H1 (cell line): ENCODE results near the gene GPR39. TPM values are rescaled to one million over a fixed set of nuclear protein-coding genes. Genes with fewer than 3 reads are reported as not detected.

ENCODE experiments used
- CTCF ChIA-PET: fragments of 300-600 bp; sonication (Branson Sonifier 250); formaldehyde crosslinking; loops from one replicate; lab custom pipeline; 2021; ENCODE audit not compliant: partially characterized antibody; lab: Charles Lee
- POLR2A ChIA-PET: fragments of 300-600 bp; sonication (Branson Sonifier 250); formaldehyde crosslinking; loops from one replicate; lab custom pipeline; 2021; ENCODE audit warnings: inconsistent platforms; ENCODE audit not compliant: partially characterized antibody; lab: Charles Lee
- DNase-seq, 2 experiments: peaks; one replicate each; pipeline versions ENCODE4 v3.0.0 to v3.0.0-alpha.2; 2010 to 2022; ENCODE audit warnings: low spot score in 2 of 2, low read depth in 1 of 2, mixed read lengths in 1 of 2
- FAIRE-seq: peaks from 2 replicates; lab custom pipeline; 2011; peaks lifted over from hg19 to GRCh38; lab: Jason Lieb, UNC
- H2AFZ ChIP-seq: 2 replicates; pipeline ENCODE4 v1.8.1; 2012; ENCODE audit warnings: low read length, inconsistent platforms
- H2AK5ac ChIP-seq: 2 replicates; pipeline ENCODE4 v1.6.1; 2013; ENCODE audit warnings: low read depth, low read length
- H2BK120ac ChIP-seq: replicated peaks from 2 replicates; pipeline ENCODE3; 2013; ENCODE audit warnings: low read depth, low read length, inconsistent platforms
- H2BK12ac ChIP-seq: 2 replicates; pipeline ENCODE4 v1.6.1; 2013; ENCODE audit warnings: low read depth, low read length
- H2BK15ac ChIP-seq: 2 replicates; pipeline ENCODE4 v1.6.1; 2013; ENCODE audit warnings: low read length
- H2BK20ac ChIP-seq: 2 replicates; pipeline ENCODE4 v1.6.1; 2013; ENCODE audit warnings: low read length
- H2BK5ac ChIP-seq: 2 replicates; pipeline ENCODE4 v1.6.1; 2013; ENCODE audit warnings: low read depth, low read length
- H3K14ac ChIP-seq: 2 replicates; pipeline ENCODE4 v1.6.1; 2013; ENCODE audit warnings: inconsistent platforms; ENCODE audit not compliant: insufficient read length
- H3K18ac ChIP-seq: 2 replicates; pipeline ENCODE4 v1.6.1; 2013; ENCODE audit warnings: low read length; ENCODE audit errors: extremely low read depth
- H3K23ac ChIP-seq: 2 replicates; pipeline ENCODE4 v1.6.1; 2013; ENCODE audit warnings: inconsistent platforms; ENCODE audit not compliant: insufficient read length
- H3K23me2 ChIP-seq: 2 replicates; pipeline ENCODE4 v1.6.1; 2013; ENCODE audit warnings: low read depth, low read length
- H3K27ac ChIP-seq: 2 replicates; pipeline ENCODE4 v1.6.1; 2011; ENCODE audit warnings: low read depth, low read length, inconsistent platforms
- H3K27me3 ChIP-seq, 4 experiments: replicated peaks in 1 of 4; 1 replicate in 1 of 4; 2 replicates in 3 of 4; pipeline versions ENCODE4 v1.6.1 to v1.8.1; 2011 to 2013; ENCODE audit warnings: low read length in 3 of 4, mild to moderate bottlenecking in 3 of 4, inconsistent platforms in 2 of 4, mixed read lengths in 2 of 4, moderate library complexity in 1 of 4; ENCODE audit not compliant: control insufficient read depth in 3 of 4, insufficient read depth in 3 of 4; ENCODE audit errors: extremely low read depth in 1 of 4
- H3K36me3 ChIP-seq, 4 experiments: 2 replicates each; pipeline versions ENCODE4 v1.6.1 to v1.8.1; 2011 to 2013; ENCODE audit warnings: mild to moderate bottlenecking in 4 of 4, low read length in 3 of 4, moderate library complexity in 2 of 4, control low read depth in 1 of 4, inconsistent platforms in 1 of 4; ENCODE audit not compliant: insufficient read depth in 4 of 4, control insufficient read depth in 2 of 4
- H3K4ac ChIP-seq: replicated peaks from 2 replicates; pipeline ENCODE3; 2013; ENCODE audit warnings: low read length, low read depth, mixed read lengths, inconsistent platforms; ENCODE audit not compliant: insufficient read length
- H3K4me1 ChIP-seq, 4 experiments: replicated peaks in 1 of 4; 1 replicate in 1 of 4; 2 replicates in 3 of 4; pipeline versions ENCODE4 v1.6.1 to v1.8.1; 2011 to 2013; ENCODE audit warnings: low read length in 3 of 4, inconsistent platforms in 2 of 4, mixed read lengths in 1 of 4; ENCODE audit not compliant: insufficient read depth in 4 of 4, control insufficient read depth in 3 of 4
- H3K4me2 ChIP-seq, 2 experiments: 2 replicates each; pipeline versions ENCODE4 v1.6.1 to v1.8.1; 2011 to 2013; ENCODE audit warnings: low read depth in 2 of 2, low read length in 2 of 2, control low read depth in 1 of 2, inconsistent platforms in 1 of 2, mild to moderate bottlenecking in 1 of 2; ENCODE audit not compliant: insufficient read depth in 1 of 2
- H3K4me3 ChIP-seq, 4 experiments: fragments of 200-600, 300-600 bp in 1 of 4; sonication (generic), shearing (Covaris generic), sonication (Bioruptor Twin) in 1 of 4; 2 replicates each; pipeline versions ENCODE4 v1.5.1 to v1.8.1; 2011 to 2016; ENCODE audit warnings: low read length in 4 of 4, low read depth in 3 of 4, control low read depth in 2 of 4, inconsistent platforms in 2 of 4, mild to moderate bottlenecking in 2 of 4, mixed read lengths in 1 of 4, moderate library complexity in 1 of 4; ENCODE audit not compliant: insufficient read depth in 2 of 4; ENCODE audit errors: extremely low read depth in 1 of 4
- H3K56ac ChIP-seq: replicated peaks from 2 replicates; pipeline ENCODE3; 2013; ENCODE audit warnings: low read depth, mild to moderate bottlenecking, mixed read lengths, low read length, inconsistent platforms; ENCODE audit not compliant: insufficient read length
- H3K79me1 ChIP-seq: 2 replicates; pipeline ENCODE4 v1.6.1; 2013; ENCODE audit warnings: low read depth, low read length, control low read depth
- H3K79me2 ChIP-seq, 2 experiments: 2 replicates each; pipeline versions ENCODE4 v1.6.1 to v1.8.1; 2012 to 2013; ENCODE audit warnings: low read length in 2 of 2, mild to moderate bottlenecking in 2 of 2, inconsistent platforms in 1 of 2; ENCODE audit not compliant: insufficient read depth in 2 of 2, control insufficient read depth in 1 of 2
- H3K9ac ChIP-seq, 4 experiments: replicated peaks in 1 of 4; 1 replicate in 1 of 4; 2 replicates in 3 of 4; pipeline versions ENCODE4 v1.6.1 to v1.8.1; 2011 to 2013; ENCODE audit warnings: low read depth in 3 of 4, low read length in 3 of 4, control low read depth in 2 of 4, mild to moderate bottlenecking in 2 of 4, moderate library complexity in 2 of 4, inconsistent platforms in 1 of 4; ENCODE audit errors: extremely low read depth in 1 of 4
- H3K9me3 ChIP-seq, 2 experiments: 2 replicates each; pipeline versions ENCODE4 v1.6.1 to v1.8.1; 2012 to 2013; ENCODE audit warnings: mild to moderate bottlenecking in 2 of 2, moderate library complexity in 2 of 2, control low read depth in 1 of 2, inconsistent platforms in 1 of 2, low read depth in 1 of 2, low read length in 1 of 2, mixed read lengths in 1 of 2; ENCODE audit not compliant: insufficient read depth in 2 of 2
- H4K20me1 ChIP-seq, 2 experiments: replicated peaks in 1 of 2; 2 replicates each; pipeline versions ENCODE3 to v1.8.1; 2011 to 2013; ENCODE audit warnings: inconsistent platforms in 2 of 2, low read length in 2 of 2, mild to moderate bottlenecking in 1 of 2; ENCODE audit not compliant: insufficient read depth in 2 of 2, control insufficient read depth in 1 of 2
- H4K5ac ChIP-seq: 2 replicates; pipeline ENCODE4 v1.6.1; 2013; ENCODE audit warnings: low read length, low read depth, mixed read lengths, inconsistent platforms; ENCODE audit not compliant: insufficient read length
- H4K8ac ChIP-seq: 2 replicates; pipeline ENCODE4 v1.8.0; 2013; ENCODE audit warnings: mild to moderate bottlenecking, moderate library complexity, low read length, inconsistent platforms; ENCODE audit not compliant: insufficient read depth; ENCODE audit errors: extremely low read depth
- H4K91ac ChIP-seq: replicated peaks from 2 replicates; pipeline ENCODE3; 2013; ENCODE audit warnings: low read length, mixed read lengths, inconsistent platforms; ENCODE audit not compliant: insufficient read length
- CEBPB ChIP-seq: IDR thresholded peaks from 2 replicates; pipeline ENCODE4 v1.6.1; 2012; ENCODE audit warnings: low read depth, low read length
- CHD2 ChIP-seq: IDR thresholded peaks from 2 replicates; pipeline ENCODE4 v1.6.1; 2012; ENCODE audit warnings: low read length, improper control_type of control experiment
- CREB1 ChIP-seq: IDR thresholded peaks from 2 replicates; pipeline ENCODE4 v1.6.1; 2012; ENCODE audit warnings: inconsistent platforms
- CTBP2 ChIP-seq: IDR thresholded peaks from 2 replicates; pipeline ENCODE4 v1.7.0; 2011; ENCODE audit warnings: borderline replicate concordance, mild to moderate bottlenecking, moderate library complexity, mixed read lengths, low read length; ENCODE audit not compliant: insufficient read depth, insufficient read length
- EP300 ChIP-seq, 2 experiments: IDR thresholded peaks; 1 replicate in 1 of 2; 2 replicates in 1 of 2; pipeline ENCODE4 v1.6.1; 2011 to 2012; ENCODE audit warnings: low read depth in 2 of 2, low read length in 2 of 2, mild to moderate bottlenecking in 2 of 2, borderline replicate concordance in 1 of 2, inconsistent platforms in 1 of 2, moderate library complexity in 1 of 2
- EZH2 ChIP-seq: fragments of 200-600 bp; sonication (generic); IDR thresholded peaks from 2 replicates; pipeline ENCODE4 v1.7.1; 2012; ENCODE audit warnings: low read depth, mild to moderate bottlenecking, moderate library complexity, low read length, inconsistent platforms; ENCODE audit not compliant: severe bottlenecking
- JUND ChIP-seq: IDR thresholded peaks from 2 replicates; pipeline ENCODE4 v1.6.1; 2011; ENCODE audit warnings: mild to moderate bottlenecking, improper control_type of control experiment, low read length
- KDM5A ChIP-seq: fragments of 200-600 bp; IDR thresholded peaks from 2 replicates; pipeline ENCODE4 v1.7.1; 2012; ENCODE audit warnings: mild to moderate bottlenecking, low read length, inconsistent platforms, mixed read lengths
- NANOG ChIP-seq: IDR thresholded peaks from 2 replicates; pipeline ENCODE4 v1.6.1; 2011; ENCODE audit warnings: low read length, low read depth, mild to moderate bottlenecking, inconsistent platforms; ENCODE audit not compliant: insufficient read depth, poor library complexity, severe bottlenecking
- PHF8 ChIP-seq: fragments of 200-600 bp; sonication (generic); conservative IDR thresholded peaks from 2 replicates; pipeline ENCODE4 v1.7.1; 2012; ENCODE audit warnings: low read depth, mild to moderate bottlenecking, inconsistent platforms, low read length, moderate library complexity
- RFX5 ChIP-seq: IDR thresholded peaks from 2 replicates; pipeline ENCODE4 v1.6.1; 2011; ENCODE audit warnings: low read depth, low read length, improper control_type of control experiment, borderline replicate concordance
- SIX5 ChIP-seq: IDR thresholded peaks from 2 replicates; pipeline ENCODE4 v1.6.1; 2011; ENCODE audit warnings: mild to moderate bottlenecking, low read depth, low read length
- TCF12 ChIP-seq: IDR thresholded peaks from 2 replicates; pipeline ENCODE4 v1.6.1; 2011; ENCODE audit warnings: low read depth, mild to moderate bottlenecking, low read length
- WGBS, 2 experiments: shearing (Covaris generic) in 1 of 2; methylation state at CpG; one replicate each; pipeline versions ENCODE4 v1.1.6 to v1.1.7; 2013 to 2015; ENCODE audit warnings: low lambda C conversion rate in 2 of 2, mixed read lengths in 2 of 2, inconsistent platforms in 1 of 2, low coverage in 1 of 2, missing lambda C conversion rate in 1 of 2; ENCODE audit not compliant: insufficient replicate concordance in 2 of 2, insufficient coverage in 1 of 2, insufficient read length in 1 of 2; ENCODE audit errors: extremely low coverage in 1 of 2, missing lambda C conversion rate in 1 of 2; 5-methylcytosine and 5-hydroxymethylcytosine counted together
- polyA plus RNA-seq, 7 experiments: library from polyadenylated mRNA; depleted of rRNA in 3 of 7; stranded (reverse) in 5 of 7; unstranded in 2 of 7; fragments of >200 nt in 5 of 7; fragments of 200-250 nt in 2 of 7; gene quantifications; 1 replicate in 5 of 7; 2 replicates in 1 of 7; 4 replicates in 1 of 7; pipeline versions ENCODE4 v1.2.1 to v1.2.3, GENCODE V29; 2011 to 2013; ENCODE audit warnings: missing spikeins in 2 of 7, mixed read lengths in 2 of 7
- total RNA-seq: library from RNA; stranded (reverse); fragmentation: NEBNext Ultra II Directional; extraction: Animal tissue kit (Norgen Biotek cat#: 25700); gene quantifications from 2 replicates; pipeline ENCODE4 v1.2.1, GENCODE V29; 2021
- TF ChIP-seq, protein P1 (sequence below): IDR thresholded peaks from 2 replicates; pipeline ENCODE4 v1.6.1; 2012; ENCODE audit warnings: inconsistent platforms

The GPR39 gene
- total and polyA plus RNA-seq, 2 of the 8 experiments (the other 6 are each of a cell fraction or from before 2014, with no cell fraction given): 0.63 to 2.7 TPM

DNA sequence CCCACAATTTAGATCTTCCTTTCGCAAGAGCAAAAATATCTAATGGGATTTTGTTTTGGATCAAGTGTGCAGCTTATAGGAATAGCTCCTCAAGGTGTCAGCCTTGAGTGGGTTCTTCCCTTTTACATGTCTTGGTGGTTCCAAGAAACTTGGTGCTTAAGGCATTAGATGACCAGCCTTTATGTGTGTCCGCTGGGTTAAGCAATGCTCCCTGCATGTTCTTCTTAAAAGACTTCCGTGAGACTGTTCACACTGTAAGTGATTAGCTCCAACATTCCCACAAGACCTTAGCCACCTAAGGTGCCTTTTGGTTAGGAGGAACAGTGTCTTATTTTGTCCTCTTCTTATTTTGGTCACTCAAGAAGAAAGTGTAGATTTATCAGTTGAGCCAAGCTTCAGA, 44.3 kb upstream of the GPR39 start:
- 100% methylated on average over 3 of the region's 3 CpGs; no CpG with 5 or more reads in 1 of the 2 experiments for WGBS, 2 experiments
- Histone ChIP-seq H3K4me2 (no peak overlapping the region), H4K5ac (no peak overlapping the region), H3K4me3 (no peak overlapping the region), H2AK5ac (no peak overlapping the region), H2AFZ (no peak overlapping the region), H3K23me2 (no peaks in the 10 kb centered on the region; the same call in 1 of the 2 replicates), H2BK5ac (no peak overlapping the region), H4K20me1 (no peaks in the 10 kb centered on the region), H3K9me3 (peaks cover 3 to 7% of the 10 kb centered on the region in 2 experiments; a peak in 1 of 4 replicates), H4K8ac (no peak overlapping the region), H3K4ac (no peak overlapping the region), H3K27ac (no peak overlapping the region), H3K14ac (no peak overlapping the region), H4K91ac (no peak overlapping the region), H3K4me1 (peaks cover 0 to 5% (median 0%) of the 10 kb centered on the region in 4 experiments; a peak in 1 of 7 replicates), H3K79me2 (no peaks in the 10 kb centered on the region), H2BK12ac (no peak overlapping the region), H2BK120ac (no peak overlapping the region), H3K27me3 (no peaks in the 10 kb centered on the region), H2BK15ac (no peak overlapping the region), H3K18ac (no peak overlapping the region), H2BK20ac (no peak overlapping the region), H3K79me1 (no peaks in the 10 kb centered on the region), H3K36me3 (no peaks in the 10 kb centered on the region), H3K56ac (no peak overlapping the region), H3K23ac (no peak overlapping the region), H3K9ac (no peak overlapping the region)
- FAIRE-seq: no peak
- ChIA-PET CTCF (interaction anchor here (0.6 kb wide), 1 partner anchor 23 kb away, joined by 3 read pairs; no protein-coding TSS in a partner anchor), POLR2A (no interaction called here)
- no peak for DNase-seq
- no peak for TF ChIP-seq CREB1
- no peak for TF ChIP-seq TCF12
- no peak for TF ChIP-seq CEBPB
- no peak for TF ChIP-seq RFX5
- no peak for TF ChIP-seq JUND
- TF ChIP-seq EP300 (IDR thresholded peaks at IDR 0.05; ENCODE audit: borderline replicate concordance in 1 of 2, low read depth in 2 of 2, low read length in 2 of 2): no peak
- TF ChIP-seq KDM5A: no peak
- TF ChIP-seq NANOG: no peak
- TF ChIP-seq CTBP2: no peak
- TF ChIP-seq CHD2: no peak
- no peak for TF ChIP-seq SIX5
- no peak for TF ChIP-seq PHF8
- no peak for TF ChIP-seq EZH2
- TF ChIP-seq, protein P1, sequence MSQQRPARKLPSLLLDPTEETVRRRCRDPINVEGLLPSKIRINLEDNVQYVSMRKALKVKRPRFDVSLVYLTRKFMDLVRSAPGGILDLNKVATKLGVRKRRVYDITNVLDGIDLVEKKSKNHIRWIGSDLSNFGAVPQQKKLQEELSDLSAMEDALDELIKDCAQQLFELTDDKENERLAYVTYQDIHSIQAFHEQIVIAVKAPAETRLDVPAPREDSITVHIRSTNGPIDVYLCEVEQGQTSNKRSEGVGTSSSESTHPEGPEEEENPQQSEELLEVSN: no peak
